Omental fat pad (tissue), 4 donors: ENCODE measurements around the gene PLA2G2D. TPM values are rescaled to one million over a fixed set of nuclear protein-coding genes. Genes with fewer than 3 reads are reported as not detected.

Source experiments
- ATAC-seq: fragments of 150-250 bp; one replicate; pipeline ENCODE4 v1.9.1; 2016; ENCODE audit warnings: mild to moderate bottlenecking, moderate library complexity; ENCODE audit not compliant: low FRiP score
- DNase-seq: peaks from one replicate; pipeline ENCODE4 v3.0.0-alpha.2; 2019; ENCODE audit warnings: low spot score
- CTCF ChIP-seq, 3 donors: fragments of 450-650 bp; IDR thresholded peaks; one replicate each; pipeline ENCODE4 v1.5.1; 2016 to 2017; ENCODE audit warnings: antibody characterized with exemption in 3 of 3, mild to moderate bottlenecking in 3 of 3, moderate library complexity in 2 of 3
- total RNA-seq, 4 donors: library from RNA; depleted of rRNA; stranded (reverse); fragments of >200 nt; gene quantifications; one replicate each; pipeline ENCODE4 v1.1.0, GENCODE V29; 2016

Gene PLA2G2D
- total RNA-seq, 4 donors from 2014 or later: not detected

DNA sequence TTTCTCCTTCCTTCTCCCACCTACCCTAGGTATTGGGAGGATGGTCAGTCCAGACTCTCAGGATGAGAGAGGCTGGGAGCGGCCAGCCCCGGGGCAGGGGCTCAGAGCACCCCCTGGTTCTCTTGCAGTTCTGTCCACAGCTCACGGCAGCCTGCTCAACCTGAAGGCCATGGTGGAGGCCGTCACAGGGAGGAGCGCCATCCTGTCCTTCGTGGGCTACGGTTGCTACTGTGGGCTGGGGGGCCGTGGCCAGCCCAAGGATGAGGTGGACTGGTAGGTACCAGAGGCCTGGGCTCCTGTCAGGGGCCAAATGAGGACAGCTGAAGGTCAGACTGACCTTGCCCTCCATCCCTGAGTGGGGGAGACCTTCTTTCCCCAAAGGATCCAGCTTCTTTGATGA lies 24.0 kb upstream of the PLA2G2D start:
- ATAC-seq: no peak
- TF ChIP-seq CTCF (IDR thresholded peaks at IDR 0.05): no peak
- DNase-seq: no peak

GRCh38 chr1:20142001-20142710 lies 22.8 kb upstream of the PLA2G2D start:
- ATAC-seq (no peak), DNase-seq (no peak)
- no peak for TF ChIP-seq CTCF (IDR thresholded peaks at IDR 0.05)

- no peak for DNase-seq
- no peak for TF ChIP-seq CTCF (IDR thresholded peaks at IDR 0.05)
- no peak for ATAC-seq
Measured at GRCh38 chr1:20141466-20141865, 22.1 kb upstream of the PLA2G2D start.

DNA sequence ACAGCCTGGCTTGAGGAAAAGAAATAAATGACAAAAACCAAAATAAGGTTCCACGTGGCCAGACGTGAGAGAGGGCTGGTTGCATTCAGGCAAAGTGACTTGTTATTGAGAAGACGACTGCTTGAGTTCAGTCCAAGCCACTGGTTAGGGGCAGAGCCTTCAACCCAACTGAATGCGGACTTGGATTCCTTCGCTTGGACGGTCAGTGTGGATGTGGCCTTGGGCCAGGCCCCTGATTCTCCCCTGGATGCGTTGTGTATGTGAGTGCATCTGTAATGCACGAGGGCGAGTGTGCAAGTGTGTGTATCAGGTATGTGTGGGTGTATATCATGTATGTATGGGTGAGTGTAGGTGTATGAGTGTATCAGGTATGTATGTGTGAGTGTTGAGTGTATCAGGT lies 21.7 kb upstream of the PLA2G2D start:
- ATAC-seq: no peak
- TF ChIP-seq CTCF (IDR thresholded peaks at IDR 0.05): no peak
- DNase-seq: no peak

DNA sequence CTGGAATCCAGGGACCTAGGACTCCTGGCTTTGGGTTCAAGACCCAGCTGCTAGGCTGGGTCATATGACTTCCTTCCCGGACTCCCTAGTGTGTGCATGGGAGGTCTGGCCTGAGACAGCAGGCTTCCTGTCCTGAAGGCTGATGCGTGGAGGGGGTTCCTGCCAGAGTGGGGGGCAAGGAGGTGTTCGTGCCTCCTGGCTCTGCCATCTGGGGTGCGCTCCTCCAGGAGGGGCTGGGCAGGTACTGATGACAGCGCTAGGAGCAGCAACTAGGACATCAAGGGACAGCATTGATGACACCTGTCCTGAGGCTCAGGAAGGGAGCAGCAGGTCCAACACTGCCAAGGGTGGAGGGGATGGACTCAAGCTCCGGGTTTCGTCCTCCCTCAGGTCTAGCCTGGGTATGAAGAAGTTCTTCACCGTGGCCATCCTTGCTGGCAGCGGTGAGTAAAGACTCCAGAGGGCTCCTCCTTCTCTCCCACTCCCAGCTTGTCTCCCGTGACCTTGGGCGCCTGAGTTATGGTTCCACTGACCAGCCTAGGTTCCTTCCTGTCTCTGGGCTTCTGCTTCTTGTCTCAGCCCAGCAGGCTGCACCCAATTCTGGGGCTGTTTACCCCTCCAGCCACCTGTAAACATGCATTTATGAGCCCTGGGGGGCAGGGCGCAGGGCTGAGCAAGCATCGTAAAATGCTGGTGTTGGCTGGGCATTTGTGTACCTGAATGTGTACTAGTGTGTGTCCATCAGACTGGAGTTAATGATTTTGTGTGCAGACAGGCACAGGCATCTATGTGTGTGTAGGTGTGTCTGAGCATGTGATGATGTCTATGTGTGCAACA lies 20.7 kb upstream of the PLA2G2D start:
- no peak for DNase-seq
- no peak for ATAC-seq
- TF ChIP-seq CTCF (IDR thresholded peaks at IDR 0.05): no peak

DNA sequence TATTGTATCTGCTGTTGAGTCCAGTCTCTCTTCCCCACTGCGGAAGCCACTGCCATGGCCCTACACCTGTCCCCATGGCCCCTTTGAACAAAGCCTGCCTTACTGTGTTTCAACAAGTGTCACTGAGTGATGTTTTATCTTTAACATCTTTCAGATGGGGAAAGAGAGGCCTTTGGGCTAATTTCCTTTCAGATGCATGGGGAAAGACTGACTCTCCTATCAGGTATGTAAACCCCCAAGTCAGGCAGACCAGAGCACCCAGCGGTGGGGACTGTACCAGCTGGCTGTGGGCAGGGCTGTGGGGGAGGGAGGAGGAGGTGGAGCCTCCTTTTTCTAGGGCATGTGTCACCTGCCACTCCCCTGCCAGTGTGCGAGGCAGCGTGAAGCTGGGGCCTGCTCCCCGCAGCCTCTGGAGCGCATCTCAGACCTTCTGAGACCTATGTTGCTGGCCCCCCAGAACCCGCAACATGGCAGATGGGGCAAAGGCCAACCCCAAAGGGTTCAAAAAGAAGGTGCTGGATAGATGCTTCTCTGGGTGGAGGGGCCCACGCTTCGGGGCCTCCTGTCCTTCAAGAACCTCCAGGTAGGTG lies 19.7 kb upstream of the PLA2G2D start, which contains the start of gene PLA2G2F:
Gene PLA2G2F, plus strand, starts transcription at position 363 of the 590 bp plus-strand sequence. Its CDS starts 105 bp downstream, at position 468.
- DNase-seq: no peak
- no peak for ATAC-seq

More for the DNA sequence above, 19.7 kb upstream of the PLA2G2D start, which contains the start of gene PLA2G2F:
- TF ChIP-seq CTCF (IDR thresholded peaks at IDR 0.05): no peak
